Melanocyte of skin (primary cell): ENCODE results near the gene SLC41A1. TPM values are rescaled to one million over a fixed set of nuclear protein-coding genes. Genes with fewer than 3 reads are reported as not detected.

ENCODE experiments used
- total RNA-seq, 2 donors: library from RNA; depleted of rRNA; stranded (reverse); fragments of >200 nt; gene quantifications; 2 replicates each; pipeline ENCODE4 v1.2.3, GENCODE V29; 2012

Gene SLC41A1
- 10 to 100 TPM; 17.0 to 17.2 TPM for total RNA-seq

DNA sequence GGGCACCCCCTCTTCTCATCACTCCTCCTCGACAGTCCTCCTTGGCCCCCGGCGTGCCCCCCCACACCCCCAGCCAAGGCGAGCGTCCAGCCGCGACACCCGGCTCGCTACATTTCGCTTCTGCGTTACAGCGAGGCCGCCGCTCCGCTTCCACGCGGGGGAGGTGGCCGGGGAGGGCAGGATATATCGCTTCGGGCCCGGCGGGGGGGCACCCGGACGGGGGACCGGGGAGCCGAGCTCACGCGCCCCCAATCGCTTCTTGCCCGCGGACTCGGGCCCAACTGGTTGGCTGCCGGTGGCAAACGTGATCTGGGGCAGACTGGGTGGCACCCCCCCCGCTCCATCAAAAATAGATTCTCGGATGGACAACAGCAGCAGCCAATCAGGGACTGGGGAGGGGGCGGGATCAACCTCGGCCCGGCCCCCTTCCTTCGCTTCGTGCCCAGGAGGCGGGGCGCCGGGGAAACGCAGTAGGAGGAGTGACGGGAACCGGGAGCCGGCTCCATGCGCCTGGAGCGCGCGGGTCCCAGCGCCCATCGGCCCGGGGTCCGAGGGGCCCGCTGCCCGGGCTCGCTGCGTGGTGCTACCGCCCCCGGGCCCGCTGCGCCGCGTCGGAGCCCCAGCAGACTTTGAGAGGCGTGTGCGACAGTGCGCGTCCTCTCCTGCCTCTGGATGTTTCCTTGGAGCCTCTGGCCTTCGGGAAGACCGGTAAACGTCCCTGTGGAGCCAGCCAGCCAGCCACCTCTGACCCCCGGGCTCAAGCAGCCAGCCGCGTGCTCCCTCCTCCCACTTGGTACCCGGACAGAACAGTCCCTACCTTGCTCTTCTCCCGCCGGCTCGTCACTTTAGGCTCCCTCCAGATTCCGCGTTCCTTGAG, at the start of gene SLC41A1:
Gene SLC41A1, minus strand, starts transcription at position 321 of the 877 bp plus-strand sequence. CDS start 2,757 bp downstream, outside the sequence.

DNA sequence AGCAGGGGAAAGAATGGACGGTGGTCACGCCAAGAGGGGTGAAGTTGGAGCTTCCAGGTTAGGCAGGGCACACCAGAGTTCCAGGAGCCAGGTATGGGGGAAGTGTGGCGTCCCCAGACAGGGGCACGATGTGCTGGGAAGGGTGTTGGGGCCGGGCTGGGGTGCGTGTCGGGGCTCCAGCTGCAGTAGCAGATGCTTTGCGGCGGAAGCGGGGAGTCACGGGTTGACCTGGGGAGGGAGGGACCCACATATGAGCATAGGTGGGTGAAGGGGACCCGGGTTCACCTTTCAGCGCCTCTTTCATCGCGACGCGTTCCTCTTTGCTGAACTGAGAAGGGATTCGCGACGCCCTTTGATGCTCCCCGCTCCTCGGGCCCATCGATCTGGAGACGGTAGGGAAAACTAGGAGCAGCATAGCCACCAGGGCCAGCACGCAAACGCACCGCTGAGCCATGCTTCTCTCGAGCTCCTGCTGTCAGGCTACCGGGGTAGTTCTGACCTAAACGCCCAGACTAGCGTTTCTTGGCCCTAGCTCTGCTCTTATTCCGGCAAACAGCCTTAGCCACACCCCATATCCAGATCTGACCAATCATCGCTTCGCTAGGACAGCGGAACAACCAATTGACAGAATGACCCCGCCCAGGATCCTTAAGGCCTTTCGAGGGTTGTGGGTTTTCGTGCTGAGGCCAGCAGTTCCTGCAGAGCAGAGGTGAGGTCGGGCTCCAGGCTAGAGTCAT, 36.8 kb upstream of the SLC41A1 start, which contains the start of gene PM20D1:
Gene PM20D1, minus strand, starts transcription at position 514 of the 737 bp plus-strand sequence. Its CDS starts 60 bp downstream, at position 454.

DNA sequence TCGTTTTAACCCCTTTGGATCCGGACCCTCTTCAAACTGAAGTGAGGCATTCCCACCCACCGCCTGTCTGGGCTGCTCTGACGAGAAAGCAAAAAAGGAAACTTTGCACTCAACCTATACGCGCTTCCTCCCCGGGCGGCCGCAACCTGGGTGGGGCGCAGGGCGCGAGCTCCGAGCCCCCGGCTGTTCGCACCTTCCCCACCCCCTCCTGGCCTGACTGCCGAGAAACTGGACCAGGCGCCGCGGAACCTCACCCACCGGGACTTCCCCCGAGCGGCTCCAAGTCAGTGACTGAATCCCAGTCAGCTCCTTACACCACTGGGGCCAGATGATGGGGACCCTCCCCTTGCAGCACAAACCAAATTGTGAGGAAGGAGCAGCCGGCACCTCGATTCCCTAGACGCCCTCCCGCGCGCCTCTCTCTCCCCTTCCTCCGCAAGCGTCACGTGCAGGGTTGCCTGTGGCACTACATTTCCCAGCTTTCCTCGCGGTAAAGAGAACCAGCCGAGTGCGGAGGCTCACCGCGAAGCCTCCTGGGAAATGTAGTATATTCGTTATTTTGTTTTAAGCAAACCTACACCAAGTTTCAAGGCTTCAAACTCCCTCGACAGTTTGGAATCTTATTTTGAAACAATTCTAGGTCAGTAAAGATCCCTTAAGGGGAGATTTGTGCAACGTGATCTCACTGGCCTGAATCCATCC, 37.8 kb downstream of the SLC41A1 start, which contains the start of gene RAB29:
Gene RAB29, minus strand, starts transcription at position 468 of the 702 bp plus-strand sequence. CDS start 526 bp downstream, outside the sequence.

GRCh38 chr1:205750138-205751035, 62.6 kb downstream of the SLC41A1 start, which contains the start of gene NUCKS1:
TSS of gene NUCKS1 (minus strand) at chr1:205750182. CDS start at chr1:205749973, 209 bp downstream.

Other genes starting within 250 kb of the SLC41A1 start
- 10 to 100 TPM; 16.7 to 16.9 TPM for gene ELK4, start 181.2 kb downstream of the SLC41A1 start, total RNA-seq
- gene SLC45A3, start 132.7 kb downstream of the SLC41A1 start, total RNA-seq: 1 to 10 TPM; 1.7 to 5.7 TPM
- gene NUCKS1, start 63.0 kb downstream of the SLC41A1 start, total RNA-seq: 100 to 1,000 TPM in 1 of 2 donors, 10 to 100 TPM in 1; 54.7 to 119 TPM
- 10 to 100 TPM; 35.1 to 44.3 TPM for gene RAB29, start 37.7 kb downstream of the SLC41A1 start, total RNA-seq
- not detected for gene PM20D1, start 36.9 kb upstream of the SLC41A1 start, total RNA-seq
- gene SLC26A9, start 130.3 kb upstream of the SLC41A1 start, total RNA-seq: not detected
- 10 to 100 TPM in 1 of 2 donors, 1 to 10 TPM in 1; 3.0 to 11.0 TPM for gene RAB7B, start 190.2 kb upstream of the SLC41A1 start, total RNA-seq
- gene CTSE, start 210.7 kb upstream of the SLC41A1 start, total RNA-seq: under 1 TPM; 0.33 to 0.34 TPM
- gene RHEX, start 240.0 kb upstream of the SLC41A1 start, total RNA-seq: not detected